Fibroblast of lung (primary cell): ENCODE results near the gene CCDC183.

Experiments used
- EZH2 ChIP-seq: IDR thresholded peaks from 2 replicates; pipeline ENCODE4 v1.5.1; 2012; ENCODE audit warnings: low read length, control low read depth, mild to moderate bottlenecking; ENCODE audit errors: missing control alignments
- TF ChIP-seq, protein P1 (sequence below), 2 donors: IDR thresholded peaks in 1 of 2; conservative IDR thresholded peaks in 1 of 2; 1 replicate in 1 of 2; 2 replicates in 1 of 2; pipeline ENCODE4 v1.5.1; 2011 to 2012; ENCODE audit warnings: low read length in 2 of 2, control low read depth in 1 of 2, inconsistent platforms in 1 of 2, low read depth in 1 of 2, mild to moderate bottlenecking in 1 of 2

DNA sequence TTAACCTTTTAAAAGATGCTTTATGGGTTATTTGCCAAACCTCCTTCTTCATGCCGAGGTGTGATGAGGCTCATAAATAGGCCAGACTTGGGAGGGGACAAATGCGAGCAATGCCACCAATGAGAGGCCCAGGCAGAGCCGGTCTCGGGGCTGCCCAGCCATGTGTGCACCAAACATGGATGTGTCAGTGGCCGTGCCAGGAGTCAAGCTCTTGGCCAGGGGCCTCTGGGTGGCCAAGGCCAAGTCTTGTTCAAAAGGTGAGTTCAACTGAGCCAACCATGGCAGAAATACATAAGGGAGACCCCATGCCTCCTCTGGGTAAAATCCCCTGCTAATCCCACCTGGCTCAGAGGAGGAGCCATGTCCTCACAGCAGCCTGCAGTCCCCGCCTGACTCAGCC, 20.9 kb upstream of the CCDC183 start:
- TF ChIP-seq, protein P1, sequence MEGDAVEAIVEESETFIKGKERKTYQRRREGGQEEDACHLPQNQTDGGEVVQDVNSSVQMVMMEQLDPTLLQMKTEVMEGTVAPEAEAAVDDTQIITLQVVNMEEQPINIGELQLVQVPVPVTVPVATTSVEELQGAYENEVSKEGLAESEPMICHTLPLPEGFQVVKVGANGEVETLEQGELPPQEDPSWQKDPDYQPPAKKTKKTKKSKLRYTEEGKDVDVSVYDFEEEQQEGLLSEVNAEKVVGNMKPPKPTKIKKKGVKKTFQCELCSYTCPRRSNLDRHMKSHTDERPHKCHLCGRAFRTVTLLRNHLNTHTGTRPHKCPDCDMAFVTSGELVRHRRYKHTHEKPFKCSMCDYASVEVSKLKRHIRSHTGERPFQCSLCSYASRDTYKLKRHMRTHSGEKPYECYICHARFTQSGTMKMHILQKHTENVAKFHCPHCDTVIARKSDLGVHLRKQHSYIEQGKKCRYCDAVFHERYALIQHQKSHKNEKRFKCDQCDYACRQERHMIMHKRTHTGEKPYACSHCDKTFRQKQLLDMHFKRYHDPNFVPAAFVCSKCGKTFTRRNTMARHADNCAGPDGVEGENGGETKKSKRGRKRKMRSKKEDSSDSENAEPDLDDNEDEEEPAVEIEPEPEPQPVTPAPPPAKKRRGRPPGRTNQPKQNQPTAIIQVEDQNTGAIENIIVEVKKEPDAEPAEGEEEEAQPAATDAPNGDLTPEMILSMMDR (conservative IDR thresholded peaks at IDR 0.05 in 1 of 2, IDR thresholded peaks at IDR 0.05 in 1 of 2; ENCODE audit: low read depth in 1 of 2, low read length in 2 of 2) = no peak
- TF ChIP-seq EZH2 = no peak
